CD4-positive, alpha-beta T cell treated with Interleukin-4 for 1 hour (primary cell): ENCODE results near the gene RTKN.
"Not testable (repeated sequence)": the region's sequence is repeated elsewhere in the genome, so short reads cannot be mapped to it uniquely, and the experiment has no call there.

Experiments
- DNase-seq, 2 donors: peaks; one replicate each; pipeline ENCODE4 v3.0.0-alpha.2; 2020 to 2022

The RTKN gene

GRCh38 chr2:74460187-74460586, 18.4 kb upstream of the RTKN start:
- not testable (repeated sequence) for DNase-seq

DNA sequence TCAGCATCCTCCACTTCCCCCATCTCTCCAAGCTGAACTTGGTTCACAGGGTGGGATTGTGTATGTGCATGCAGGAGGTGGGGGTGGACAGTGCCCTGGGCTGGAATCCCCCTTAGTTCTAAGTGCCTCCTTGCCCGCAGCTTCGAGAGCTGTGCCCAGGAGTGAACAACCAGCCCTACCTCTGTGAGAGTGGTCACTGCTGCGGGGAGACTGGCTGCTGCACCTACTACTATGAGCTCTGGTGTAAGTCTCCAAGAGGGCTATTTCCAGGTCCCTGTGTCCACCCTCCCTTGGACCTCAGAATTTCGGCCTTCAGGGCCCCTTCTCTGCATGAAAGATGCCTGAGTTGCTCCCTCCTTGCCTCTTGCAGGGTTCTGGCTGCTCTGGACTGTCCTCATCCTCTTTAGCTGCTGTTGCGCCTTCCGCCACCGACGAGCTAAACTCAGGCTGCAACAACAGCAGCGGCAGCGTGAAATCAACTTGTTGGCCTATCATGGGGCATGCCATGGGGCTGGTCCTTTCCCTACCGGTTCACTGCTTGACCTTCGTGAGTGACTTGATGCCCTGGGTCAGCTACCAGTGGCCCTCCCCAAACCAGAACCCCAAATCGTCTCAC, 17.9 kb upstream of the RTKN start:
- not testable (repeated sequence) for DNase-seq

GRCh38 chr2:74458938-74459363, 17.2 kb upstream of the RTKN start:
- DNase-seq, result no peak

DNA sequence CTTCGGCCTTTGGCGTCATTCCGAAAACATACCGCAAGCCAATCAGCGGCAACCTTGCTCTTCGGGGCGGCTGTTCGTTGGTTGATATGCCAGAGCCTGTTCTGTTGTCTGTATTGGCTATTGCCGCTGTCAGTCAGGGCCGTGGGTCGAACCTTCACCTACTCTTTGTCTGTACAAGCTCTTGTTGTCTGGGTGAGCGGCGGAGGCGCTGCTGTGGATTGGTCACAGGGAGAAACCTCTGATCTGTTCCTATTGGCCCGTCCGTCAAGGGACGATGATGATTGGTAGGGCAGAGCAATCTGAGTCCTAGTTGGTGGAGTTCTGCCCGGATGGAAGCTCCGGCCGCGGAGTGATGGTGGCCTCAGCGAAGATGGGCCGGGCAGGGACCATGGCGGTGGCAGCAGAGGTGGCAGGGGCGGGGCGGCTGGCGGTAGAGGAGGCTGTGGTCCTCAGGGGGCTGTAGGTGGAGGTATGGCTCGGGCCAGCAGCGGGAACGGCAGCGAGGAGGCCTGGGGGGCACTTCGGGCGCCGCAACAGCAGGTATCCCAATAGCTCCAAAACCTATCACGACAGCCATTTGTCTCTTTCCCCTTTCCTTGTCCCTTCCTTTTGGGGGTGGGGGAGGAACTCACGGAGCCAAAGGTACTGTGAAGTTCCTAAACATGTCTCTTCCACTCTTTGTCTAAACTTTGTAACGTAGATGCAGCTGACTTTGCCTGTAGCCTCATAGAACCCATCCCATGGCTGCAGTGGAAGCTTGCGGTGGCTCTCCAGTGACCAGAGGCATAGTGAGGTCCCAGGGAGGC, 16.6 kb upstream of the RTKN start, which contains the start of gene WBP1:
WBP1 (plus strand) TSS at position 307 of the 806 bp plus-strand sequence; CDS start at position 472, 165 bp downstream.
- DNase-seq, result peak; percentile 100

DNA sequence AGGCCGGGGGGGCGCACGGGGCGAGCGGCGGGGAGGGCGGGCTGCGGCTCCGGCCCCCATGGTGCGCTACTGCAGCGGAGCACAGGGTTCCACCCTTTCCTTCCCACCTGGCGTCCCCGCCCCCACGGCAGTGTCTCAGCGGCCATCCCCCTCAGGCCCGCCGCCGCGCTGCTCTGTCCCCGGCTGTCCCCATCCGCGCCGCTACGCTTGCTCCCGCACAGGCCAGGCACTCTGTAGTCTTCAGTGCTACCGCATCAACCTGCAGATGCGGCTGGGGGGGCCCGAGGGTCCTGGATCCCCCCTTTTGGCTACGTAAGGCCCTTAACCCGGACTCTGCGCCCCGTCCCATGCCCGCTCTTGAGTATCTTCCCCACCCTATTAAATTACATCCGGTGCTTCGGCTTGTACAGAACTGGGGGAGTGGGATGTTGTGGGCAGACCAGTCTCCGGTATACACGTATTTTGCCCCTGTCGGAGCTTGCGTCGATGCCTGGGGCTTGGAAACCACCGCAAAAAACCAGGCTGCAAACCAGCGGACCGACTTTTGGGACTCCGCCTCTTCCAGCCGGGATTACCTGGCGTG, 15.9 kb upstream of the RTKN start:
- peak; percentile 87 for DNase-seq

- no peak for DNase-seq
Measured at GRCh38 chr2:74457129-74457548, 15.4 kb upstream of the RTKN start.

DNA sequence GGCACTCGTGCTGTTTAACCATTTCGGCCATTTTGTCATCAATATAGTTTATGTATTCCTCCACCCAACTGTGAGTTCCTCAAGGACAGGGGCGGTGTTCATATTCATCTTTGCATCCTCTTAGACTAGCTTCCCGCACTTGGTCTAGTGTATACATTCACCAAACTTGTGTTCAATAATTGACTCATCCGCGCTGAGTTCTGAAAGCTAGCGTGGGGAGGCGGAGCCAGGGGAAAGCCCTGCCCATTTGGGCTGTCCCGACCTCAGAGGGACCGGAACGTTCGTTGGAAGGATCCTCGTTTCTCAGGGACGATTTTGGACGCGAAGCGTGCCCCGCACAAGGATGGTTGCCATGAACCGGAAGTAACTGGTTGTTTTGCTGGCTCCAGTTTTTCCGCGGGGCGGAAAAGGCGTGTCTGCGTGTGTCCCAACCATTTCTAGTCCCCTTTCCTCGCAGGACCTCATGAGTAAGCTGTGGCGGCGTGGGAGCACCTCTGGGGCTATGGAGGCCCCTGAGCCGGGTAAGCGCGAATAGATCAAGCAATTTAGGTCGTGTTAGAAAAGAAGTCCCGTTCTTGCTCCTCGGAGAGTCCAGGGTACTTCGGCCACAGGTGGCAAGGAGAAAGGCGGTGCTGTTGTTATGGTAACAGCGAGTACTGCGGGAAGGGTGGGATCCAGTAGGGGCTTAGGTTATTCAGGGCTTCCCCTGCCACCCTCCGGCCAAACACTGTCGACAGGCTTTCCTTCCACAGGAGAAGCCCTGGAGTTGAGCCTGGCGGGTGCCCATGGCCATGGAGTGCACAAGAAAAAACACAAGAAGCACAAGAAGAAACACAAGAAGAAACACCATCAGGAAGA, 13.1 kb upstream of the RTKN start, which contains the start of gene INO80B:
INO80B (plus strand) TSS at position 434 of the 858 bp plus-strand sequence; CDS start at position 464, 30 bp downstream.
- peak; percentile 98 to 99 for DNase-seq

GRCh38 chr2:74450570-74451190, 8.9 kb upstream of the RTKN start:
- no peak for DNase-seq

DNA sequence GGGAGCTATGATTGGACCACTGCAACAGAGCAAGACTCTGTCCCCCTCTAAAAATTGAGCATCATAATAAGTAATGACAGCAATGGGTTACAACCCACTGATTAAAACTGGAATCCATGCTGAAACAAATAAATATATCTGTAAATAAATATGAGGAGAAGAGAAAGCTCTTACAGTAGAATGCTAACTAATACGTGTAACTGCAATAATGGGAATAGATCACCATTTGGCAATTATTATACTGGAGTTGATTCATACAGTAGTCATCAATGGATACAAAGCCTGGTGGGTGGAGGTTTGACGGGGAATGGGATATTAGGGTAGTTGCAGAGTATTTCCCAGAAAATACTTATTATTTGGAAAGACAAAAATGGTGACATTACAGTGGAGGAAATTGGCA, 7.0 kb upstream of the RTKN start:
- DNase-seq, result no peak

DNA sequence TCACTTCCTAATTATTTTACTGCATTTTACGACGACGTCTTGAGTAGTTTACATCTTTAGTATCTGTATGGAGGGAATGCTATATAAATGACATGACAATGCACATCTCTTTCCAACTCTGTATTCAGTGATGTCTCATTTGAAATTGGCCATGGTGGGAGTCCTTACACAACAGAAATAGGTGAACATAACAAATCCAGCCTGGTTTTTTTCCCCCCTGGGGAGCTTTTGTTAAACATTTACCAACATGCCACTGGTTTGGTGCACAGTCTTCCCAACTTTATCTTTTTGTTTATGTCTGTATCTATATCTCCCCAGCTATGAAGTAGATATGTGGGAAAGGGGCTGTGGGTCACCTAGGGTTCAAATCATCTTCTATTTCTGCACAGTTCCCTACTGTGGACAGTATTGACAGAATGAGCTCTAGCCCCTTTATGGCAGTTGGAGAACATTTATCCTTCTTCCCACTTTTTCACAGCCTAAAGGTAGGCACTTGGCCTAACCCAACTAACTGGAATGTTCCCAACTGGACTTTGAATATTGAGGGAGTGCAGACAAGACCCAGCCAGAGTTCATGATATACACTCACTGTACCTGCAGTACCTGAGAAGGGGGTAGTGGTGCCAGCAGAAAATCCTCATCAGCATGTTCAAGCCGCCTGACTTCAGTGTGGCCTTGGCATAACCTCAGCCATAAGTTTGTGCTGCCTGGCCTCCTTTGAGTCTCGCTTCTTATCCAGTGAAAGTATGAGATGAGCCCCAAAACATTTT, 5.7 kb upstream of the RTKN start:
- no peak for DNase-seq

GRCh38 chr2:74444498-74445318, 3.0 kb upstream of the RTKN start:
- DNase-seq, result no peak

DNA sequence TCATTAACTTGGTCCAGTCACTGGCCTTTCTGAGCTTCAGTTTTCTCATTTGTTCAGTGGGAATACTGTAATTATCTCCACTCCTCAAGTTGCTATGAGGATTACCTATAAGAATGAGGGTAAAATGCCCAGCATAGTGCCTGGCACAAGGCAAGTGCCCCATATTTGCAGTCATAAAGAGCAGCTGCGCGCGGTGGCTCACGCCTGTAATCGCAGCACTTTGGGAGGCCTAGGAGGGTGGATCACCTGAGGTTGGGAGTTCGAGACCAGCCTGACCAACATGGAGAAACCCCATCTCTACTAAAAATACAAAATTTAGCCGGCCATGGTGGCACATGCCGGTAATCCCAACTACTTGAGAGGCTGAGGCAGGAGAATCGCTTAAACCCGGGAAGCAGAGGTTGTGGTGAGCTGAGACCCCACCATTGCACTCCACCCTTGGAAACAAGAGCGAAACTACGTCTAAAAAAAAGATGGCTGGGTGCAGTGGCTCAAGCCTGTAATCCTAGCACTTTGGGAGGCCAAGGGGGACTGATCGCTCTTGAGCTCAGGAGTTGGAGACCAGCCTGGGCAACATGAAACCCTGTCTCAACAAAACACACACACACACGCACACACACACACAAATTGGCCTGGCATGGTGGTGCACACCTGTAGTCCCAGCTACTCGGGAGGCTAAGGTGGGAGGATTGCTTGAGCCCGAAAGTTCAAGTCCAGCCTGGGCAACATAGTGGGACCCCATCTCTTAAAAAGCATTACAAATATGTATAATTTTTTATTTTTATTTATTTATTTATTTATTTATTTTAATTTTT, 953 bp upstream of the RTKN start:
- DNase-seq, result not testable (repeated sequence)

DNA sequence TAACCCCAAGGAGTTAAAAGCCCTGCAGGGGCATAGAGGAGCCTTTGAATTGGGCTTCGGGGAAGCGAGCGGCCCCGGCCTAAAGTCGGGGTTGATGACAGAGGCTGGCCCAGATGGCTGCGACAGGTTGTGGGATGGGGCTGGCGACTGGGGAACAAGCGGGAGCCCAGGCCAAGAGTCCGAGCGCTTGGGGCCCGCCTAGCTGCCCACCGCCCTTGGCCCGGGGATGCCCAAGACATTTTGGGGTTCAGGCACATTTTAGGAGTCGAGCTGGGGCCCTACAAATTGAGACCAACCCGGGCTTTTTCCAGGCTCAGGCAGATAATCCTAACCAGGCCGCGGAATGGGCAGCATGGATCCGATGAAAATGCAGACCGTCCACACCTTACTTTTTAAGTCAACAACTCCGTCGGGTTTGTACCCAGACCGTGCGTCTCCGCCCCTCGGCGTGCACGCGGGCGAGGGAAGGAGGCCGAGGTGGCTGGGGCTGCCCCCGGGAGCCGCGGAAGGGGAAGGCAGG, 507 bp downstream of the RTKN start:
- no peak for DNase-seq

DNA sequence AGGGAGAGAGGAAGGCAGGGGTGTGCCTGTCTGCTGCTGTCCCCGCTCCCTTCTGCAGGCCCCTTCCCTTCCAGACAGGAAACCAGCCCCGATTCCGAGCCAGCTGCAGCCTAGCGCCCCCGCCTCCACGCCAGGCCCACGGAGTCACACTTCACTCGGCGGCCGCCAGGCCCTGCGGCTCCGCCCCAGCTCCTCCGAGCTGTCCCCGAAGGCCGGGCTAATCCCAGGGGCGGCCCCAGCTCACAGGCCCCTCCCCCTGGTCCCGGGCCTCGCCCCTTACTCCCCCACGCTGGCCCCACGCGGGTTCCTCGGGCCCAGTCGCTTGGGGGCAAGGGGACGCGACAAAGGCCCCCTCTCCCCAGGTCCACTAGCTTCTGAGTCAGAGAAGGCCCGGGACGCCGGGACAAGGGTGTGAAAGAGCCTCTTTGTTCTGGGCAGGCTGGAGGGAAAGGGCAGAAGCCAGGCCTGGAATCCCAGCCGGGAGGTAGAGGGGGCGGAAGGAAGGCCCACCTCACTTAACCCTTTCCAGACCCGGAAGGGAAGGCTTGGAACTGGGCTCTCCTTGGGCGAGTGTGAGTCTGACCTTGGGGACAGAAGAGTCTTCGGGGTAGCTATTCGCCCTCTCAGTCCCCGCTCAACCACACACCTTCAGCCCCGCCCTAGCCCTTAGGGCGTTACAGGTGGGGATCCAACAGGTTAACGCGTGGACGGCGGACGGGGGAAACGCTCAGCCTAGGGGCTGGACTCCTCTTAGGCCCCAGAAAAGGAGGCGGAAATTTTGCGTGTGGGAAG, 1.2 kb downstream of the RTKN start:
- peak; percentile 42 to 67 for DNase-seq

- DNase-seq, result no peak
Measured at GRCh38 chr2:74439803-74440377, 1.8 kb downstream of the RTKN start.

GRCh38 chr2:74439373-74439772, 2.4 kb downstream of the RTKN start:
- DNase-seq, result no peak

- DNase-seq, result no peak
Measured at GRCh38 chr2:74438248-74438647, 3.5 kb downstream of the RTKN start.
